DND-41 (cell line): ENCODE measurements around the gene IL6R.

Experiments used
- CTCF ChIP-seq: IDR thresholded peaks from 2 replicates; pipeline ENCODE4 v1.5.1; 2012; ENCODE audit warnings: borderline replicate concordance, low read length, moderate library complexity, mild to moderate bottlenecking; ENCODE audit not compliant: poor library complexity, severe bottlenecking; ENCODE audit errors: extremely low read depth
- EZH2 ChIP-seq: IDR thresholded peaks from 3 replicates; pipeline ENCODE4 v1.6.1; 2012; ENCODE audit warnings: borderline replicate concordance, low read depth, mild to moderate bottlenecking, moderate library complexity, low read length, inconsistent platforms; ENCODE audit not compliant: severe bottlenecking

GRCh38 chr1:154422521-154422920, 17.4 kb downstream of the IL6R start:
- no peak for TF ChIP-seq CTCF
- no peak for TF ChIP-seq EZH2
